IMR-90 (cell line): ENCODE data around the gene SF3B2. TPM values are rescaled to one million over a fixed set of nuclear protein-coding genes. Genes with fewer than 3 reads are reported as not detected.

ENCODE experiments used
- ATAC-seq: fragments of 200-7000 bp; cut with Tn5 transposase; 2 replicates; pipeline ENCODE4 v1.9.1; 2020; ENCODE audit warnings: low read depth, mild to moderate bottlenecking, moderate library complexity
- BruUV-seq: library from RNA; stranded (reverse); fragments of 400-500 nt; replicated peaks from 2 replicates; lab custom pipeline; 2021; lab: Mats Ljungman, UMichigan
- CTCF ChIA-PET: fragments of 300-600 bp; formaldehyde crosslinking; extraction: SDS; loops from one replicate; lab custom pipeline; 2021; ENCODE audit warnings: antibody characterized with exemption; lab: Yijun Ruan, JAX
- POLR2A ChIA-PET: fragments of 300-600 bp; sonication (Branson Sonifier 250); formaldehyde crosslinking; loops from one replicate; lab custom pipeline; 2022; ENCODE audit warnings: antibody characterized with exemption; ENCODE audit not compliant: unreplicated experiment; lab: Charles Lee
- DNase-seq: peaks from one replicate; pipeline ENCODE4 v3.0.0; 2013
- H2AFZ ChIP-seq: replicated peaks from 2 replicates; pipeline ENCODE3; 2013; ENCODE audit warnings: low read length, mild to moderate bottlenecking; ENCODE audit not compliant: poor library complexity
- H2AK5ac ChIP-seq: 2 replicates; pipeline ENCODE4 v1.6.1; 2013; ENCODE audit warnings: low read depth, low read length, inconsistent platforms
- H2AK9ac ChIP-seq: replicated peaks from 2 replicates; pipeline ENCODE3; 2013; ENCODE audit warnings: mild to moderate bottlenecking, low read depth, low read length, moderate library complexity; ENCODE audit not compliant: poor library complexity
- H2BK120ac ChIP-seq: 2 replicates; pipeline ENCODE4 v1.6.1; 2013; ENCODE audit warnings: low read depth, low read length, inconsistent platforms
- H2BK15ac ChIP-seq: 3 replicates; pipeline ENCODE4 v1.6.1; 2013; ENCODE audit warnings: low read depth, low read length, inconsistent platforms
- H2BK20ac ChIP-seq: 2 replicates; pipeline ENCODE4 v1.6.1; 2013; ENCODE audit warnings: low read depth, mild to moderate bottlenecking, inconsistent platforms, low read length, moderate library complexity
- H2BK5ac ChIP-seq: 2 replicates; pipeline ENCODE4 v1.6.1; 2013; ENCODE audit warnings: mild to moderate bottlenecking, low read depth, low read length, inconsistent platforms; ENCODE audit not compliant: poor library complexity, severe bottlenecking
- H3K14ac ChIP-seq: replicated peaks from 2 replicates; pipeline ENCODE4 v1.6.1; 2013; ENCODE audit warnings: low read depth, low read length, inconsistent platforms
- H3K18ac ChIP-seq: 2 replicates; pipeline ENCODE4 v1.6.1; 2013; ENCODE audit warnings: low read depth, low read length, control low read depth
- H3K23ac ChIP-seq: 2 replicates; pipeline ENCODE4 v1.6.1; 2013; ENCODE audit warnings: low read depth, low read length, inconsistent platforms
- H3K27ac ChIP-seq: 2 replicates; pipeline ENCODE4 v1.5.1; 2013; ENCODE audit warnings: mild to moderate bottlenecking, control low read depth, low read length; ENCODE audit not compliant: insufficient read depth
- H3K27me3 ChIP-seq: 2 replicates; pipeline ENCODE4 v1.6.1; 2013; ENCODE audit warnings: low read length; ENCODE audit not compliant: control insufficient read depth, insufficient read depth
- H3K36me3 ChIP-seq: 2 replicates; pipeline ENCODE4 v1.6.1; 2013; ENCODE audit warnings: low read length, mixed read lengths; ENCODE audit not compliant: control insufficient read depth, insufficient read depth
- H3K4ac ChIP-seq: 2 replicates; pipeline ENCODE4 v1.6.1; 2013; ENCODE audit warnings: low read depth, low read length, inconsistent platforms
- H3K4me1 ChIP-seq: 2 replicates; pipeline ENCODE4 v1.6.1; 2013; ENCODE audit warnings: low read length, mixed read lengths; ENCODE audit not compliant: control insufficient read depth, insufficient read depth
- H3K4me2 ChIP-seq: 2 replicates; pipeline ENCODE4 v1.6.1; 2013; ENCODE audit warnings: low read depth, mild to moderate bottlenecking, control low read depth, low read length, moderate library complexity
- H3K4me3 ChIP-seq: 2 replicates; pipeline ENCODE4 v1.5.1; 2013; ENCODE audit warnings: low read depth, mild to moderate bottlenecking, control low read depth, low read length, moderate library complexity; ENCODE audit not compliant: insufficient read depth
- H3K56ac ChIP-seq: 2 replicates; pipeline ENCODE4 v1.6.1; 2013; ENCODE audit warnings: low read length, inconsistent platforms; ENCODE audit not compliant: insufficient read depth; ENCODE audit errors: extremely low read depth
- H3K79me1 ChIP-seq, 2 experiments: 2 replicates each; pipeline ENCODE4 v1.6.1; 2013; ENCODE audit warnings: low read length in 2 of 2, inconsistent platforms in 1 of 2, low read depth in 1 of 2
- H3K9ac ChIP-seq: 2 replicates; pipeline ENCODE4 v1.6.1; 2013; ENCODE audit warnings: low read depth, low read length, control low read depth
- H3K9me1 ChIP-seq: 2 replicates; pipeline ENCODE4 v1.6.1; 2013; ENCODE audit warnings: low read length, inconsistent platforms; ENCODE audit not compliant: insufficient read depth
- H3K9me3 ChIP-seq: 2 replicates; pipeline ENCODE4 v1.6.1; 2013; ENCODE audit warnings: low read length; ENCODE audit not compliant: control insufficient read depth, insufficient read depth
- H4K20me1 ChIP-seq: 2 replicates; pipeline ENCODE4 v1.6.1; 2013; ENCODE audit warnings: low read length, inconsistent platforms; ENCODE audit not compliant: insufficient read depth
- H4K5ac ChIP-seq: 2 replicates; pipeline ENCODE4 v1.6.1; 2013; ENCODE audit warnings: mild to moderate bottlenecking, low read depth, low read length, control low read depth
- H4K8ac ChIP-seq, 2 experiments: 2 replicates each; pipeline ENCODE4 v1.6.1; 2013; ENCODE audit warnings: low read depth in 2 of 2, low read length in 2 of 2, control low read depth in 1 of 2, inconsistent platforms in 1 of 2
- H4K91ac ChIP-seq: 2 replicates; pipeline ENCODE4 v1.6.1; 2013; ENCODE audit warnings: low read depth, low read length, inconsistent platforms; ENCODE audit not compliant: insufficient read depth
- BHLHE40 ChIP-seq: fragments of 150-350 bp; IDR thresholded peaks from 2 replicates; pipeline ENCODE4 v1.6.1; 2016; ENCODE audit warnings: mild to moderate bottlenecking, low read depth, low read length
- CEBPB ChIP-seq: IDR thresholded peaks from 2 replicates; pipeline ENCODE4 v1.6.1; 2012; ENCODE audit warnings: low read depth, low read length, improper control_type of control experiment
- CHD1 ChIP-seq: IDR thresholded peaks from 2 replicates; pipeline ENCODE4 v1.6.1; 2012; ENCODE audit warnings: low read depth, low read length, improper control_type of control experiment
- CTCF ChIP-seq: conservative IDR thresholded peaks from 2 replicates; pipeline ENCODE4 v1.5.1; 2012; ENCODE audit warnings: mild to moderate bottlenecking, low read depth, low read length, improper control_type of control experiment
- FOS ChIP-seq: fragments of 150-350 bp; IDR thresholded peaks from 2 replicates; pipeline ENCODE4 v1.6.1; 2016; ENCODE audit warnings: low read depth, low read length
- MAFK ChIP-seq: IDR thresholded peaks from 2 replicates; pipeline ENCODE4 v1.6.1; 2012; ENCODE audit warnings: low read depth, low read length, improper control_type of control experiment
- MAZ ChIP-seq: IDR thresholded peaks from 2 replicates; pipeline ENCODE4 v1.6.1; 2012; ENCODE audit warnings: low read depth, mild to moderate bottlenecking, low read length, improper control_type of control experiment, moderate library complexity, borderline replicate concordance
- MXI1 ChIP-seq: IDR thresholded peaks from 2 replicates; pipeline ENCODE4 v1.6.1; 2012; ENCODE audit warnings: low read depth, mild to moderate bottlenecking, low read length, moderate library complexity, borderline replicate concordance
- NFE2L2 ChIP-seq: fragments of 150-350 bp; IDR thresholded peaks from 2 replicates; pipeline ENCODE4 v1.6.1; 2016; ENCODE audit warnings: low read depth, mild to moderate bottlenecking, low read length
- POLR2A ChIP-seq: IDR thresholded peaks from 2 replicates; pipeline ENCODE4 v1.6.1; 2012; ENCODE audit warnings: mild to moderate bottlenecking, low read depth, low read length
- RAD21 ChIP-seq: IDR thresholded peaks from 2 replicates; pipeline ENCODE4 v1.6.1; 2012; ENCODE audit warnings: low read length, improper control_type of control experiment
- RCOR1 ChIP-seq: IDR thresholded peaks from 2 replicates; pipeline ENCODE4 v1.6.1; 2012; ENCODE audit warnings: mild to moderate bottlenecking, low read length, improper control_type of control experiment; ENCODE audit not compliant: insufficient replicate concordance
- RFX5 ChIP-seq: IDR thresholded peaks from 2 replicates; pipeline ENCODE4 v1.8.0; 2012; ENCODE audit warnings: low read depth, mild to moderate bottlenecking, low read length, moderate library complexity
- SMC3 ChIP-seq: fragments of 150-350 bp; IDR thresholded peaks from 2 replicates; pipeline ENCODE4 v1.6.1; 2016; ENCODE audit warnings: low read depth, mild to moderate bottlenecking, antibody characterized with exemption, low read length, moderate library complexity
- WGBS, 2 experiments: methylation state at CpG; one replicate each; pipeline versions ENCODE4 v1.1.5 to v1.1.7; 2013; ENCODE audit warnings: missing lambda C conversion rate in 2 of 2; ENCODE audit not compliant: insufficient read length in 1 of 2; ENCODE audit errors: extremely low coverage in 2 of 2; 5-methylcytosine and 5-hydroxymethylcytosine counted together
- dilution Hi-C: fragments of 300-500 bp; cut with HindIII; formaldehyde crosslinking; loops from one replicate; pipeline ENCODE4 v1.14.3; 2018; ENCODE audit warnings: low sequenced_read_pairs; ENCODE audit not compliant: unreplicated experiment
- in situ Hi-C: fragments of 300-500 bp; cut with MboI; formaldehyde crosslinking; loops from 3 replicates; pipeline ENCODE4 v1.14.3; 2019; ENCODE audit warnings: low sequenced_read_pairs, inconsistent platforms, mixed read lengths
- intact Hi-C: fragments of 100-400 bp; cut with micrococcal nuclease; formaldehyde crosslinking; loops from 2 replicates; pipeline ENCODE4 v1.10.0; 2022
- polyA plus RNA-seq, 3 experiments: library from polyadenylated mRNA; depleted of rRNA; stranded (reverse); fragments of >200 nt; gene quantifications; 2 replicates each; pipeline ENCODE4 v1.2.3, GENCODE V29; 2012; ENCODE audit warnings: low replicate concordance in 1 of 3
- total RNA-seq: library from RNA; depleted of rRNA; stranded (reverse); fragments of >200 nt; gene quantifications from 2 replicates; pipeline ENCODE4 v1.2.3, GENCODE V29; 2012
- TF ChIP-seq, protein P1 (sequence below): fragments of 150-350 bp; IDR thresholded peaks from 2 replicates; pipeline ENCODE4 v1.6.1; 2016; ENCODE audit warnings: low read depth, mild to moderate bottlenecking, low read length, moderate library complexity, borderline replicate concordance
- TF ChIP-seq, protein P2 (sequence below): fragments of 150-350 bp; IDR thresholded peaks from 2 replicates; pipeline ENCODE4 v1.6.1; 2017; ENCODE audit warnings: mild to moderate bottlenecking, antibody characterized with exemption, low read length, low read depth

SF3B2 gene
- total and polyA plus RNA-seq, 2 of the 4 experiments (the other 2 are of a cell fraction), result 120 to 122 TPM

DNA sequence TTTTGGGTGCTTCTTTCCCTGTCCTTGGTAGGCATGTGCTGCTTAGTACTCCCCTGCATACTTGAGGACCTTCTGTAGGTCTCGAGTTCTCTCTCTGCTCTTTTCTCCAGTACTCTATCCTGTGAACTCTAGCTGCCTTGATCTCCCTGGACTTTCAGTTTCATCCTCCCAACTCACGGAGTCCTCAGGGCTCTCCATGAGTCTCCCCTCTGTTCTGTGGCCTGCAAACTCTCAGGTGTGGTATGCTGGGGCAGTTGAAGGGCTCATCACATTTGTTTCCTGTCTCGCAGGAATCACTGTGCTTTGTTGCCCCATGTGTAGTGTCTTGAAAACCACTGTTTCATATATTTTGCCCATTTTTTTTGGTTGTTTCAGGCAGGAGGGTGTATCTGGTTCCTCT lies 14.6 kb downstream of the SF3B2 start:
- ChIA-PET CTCF (no interaction called here), POLR2A (no interaction called here)
- H4K20me1 ChIP-seq, result peaks cover 21% of the 10 kb centered on the region
- H2BK120ac ChIP-seq, result no peak overlapping the region
- H3K4me3 ChIP-seq, result no peak overlapping the region
- no peak overlapping the region for H2AFZ ChIP-seq
- no peak overlapping the region for H2BK20ac ChIP-seq
- in situ Hi-C loops (no loop called here), dilution Hi-C loops (no loop called here), intact Hi-C loops (no loop called here)
- no peak overlapping the region for H3K18ac ChIP-seq
- BruUV-seq, result no TSS peak
- H3K56ac ChIP-seq, result no peak overlapping the region
- no peak overlapping the region for H4K5ac ChIP-seq
- H4K91ac ChIP-seq, result no peak overlapping the region
- no CpG with 5 or more reads among the region's 3 CpGs for WGBS, 2 experiments
- TF ChIP-seq BHLHE40 (no peak), RCOR1 (no peak), RAD21 (no peak), FOS (no peak), SMC3 (no peak), CTCF (no peak), MXI1 (no peak), CHD1 (no peak), RFX5 (no peak), POLR2A (no peak), MAFK (no peak), MAZ (no peak), CEBPB (no peak), NFE2L2 (no peak)
- TF ChIP-seq, protein P1, sequence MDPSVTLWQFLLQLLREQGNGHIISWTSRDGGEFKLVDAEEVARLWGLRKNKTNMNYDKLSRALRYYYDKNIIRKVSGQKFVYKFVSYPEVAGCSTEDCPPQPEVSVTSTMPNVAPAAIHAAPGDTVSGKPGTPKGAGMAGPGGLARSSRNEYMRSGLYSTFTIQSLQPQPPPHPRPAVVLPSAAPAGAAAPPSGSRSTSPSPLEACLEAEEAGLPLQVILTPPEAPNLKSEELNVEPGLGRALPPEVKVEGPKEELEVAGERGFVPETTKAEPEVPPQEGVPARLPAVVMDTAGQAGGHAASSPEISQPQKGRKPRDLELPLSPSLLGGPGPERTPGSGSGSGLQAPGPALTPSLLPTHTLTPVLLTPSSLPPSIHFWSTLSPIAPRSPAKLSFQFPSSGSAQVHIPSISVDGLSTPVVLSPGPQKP, result no peak
- TF ChIP-seq, protein P2, sequence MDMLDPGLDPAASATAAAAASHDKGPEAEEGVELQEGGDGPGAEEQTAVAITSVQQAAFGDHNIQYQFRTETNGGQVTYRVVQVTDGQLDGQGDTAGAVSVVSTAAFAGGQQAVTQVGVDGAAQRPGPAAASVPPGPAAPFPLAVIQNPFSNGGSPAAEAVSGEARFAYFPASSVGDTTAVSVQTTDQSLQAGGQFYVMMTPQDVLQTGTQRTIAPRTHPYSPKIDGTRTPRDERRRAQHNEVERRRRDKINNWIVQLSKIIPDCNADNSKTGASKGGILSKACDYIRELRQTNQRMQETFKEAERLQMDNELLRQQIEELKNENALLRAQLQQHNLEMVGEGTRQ, result no peak
- H2BK5ac ChIP-seq, result no peak overlapping the region
- no peaks in the 10 kb centered on the region for H3K27me3 ChIP-seq
- H2AK5ac ChIP-seq, result no peak overlapping the region
- no peak overlapping the region for H3K4me2 ChIP-seq
- H3K27ac ChIP-seq, result no peak overlapping the region
- no peak overlapping the region for H3K14ac ChIP-seq
- H3K4me1 ChIP-seq, result peaks cover 10% of the 10 kb centered on the region
- H4K8ac ChIP-seq, result no peak overlapping the region
- no peak overlapping the region for H2BK15ac ChIP-seq
- no peak overlapping the region for H3K9ac ChIP-seq
- ATAC-seq (no peak), DNase-seq (no peak)
- H3K9me1 ChIP-seq, result peaks cover 9% of the 10 kb centered on the region
- H3K4ac ChIP-seq, result no peak overlapping the region
- no peak overlapping the region for H3K23ac ChIP-seq
- peaks cover 50% of the 10 kb centered on the region for H3K36me3 ChIP-seq
- no peak overlapping the region for H2AK9ac ChIP-seq
- H3K9me3 ChIP-seq, result no peaks in the 10 kb centered on the region
- H3K79me1 ChIP-seq, result peaks cover 23 to 55% of the 10 kb centered on the region in 2 experiments
